SK-N-MC (cell line): ENCODE measurements around the gene ABCA3.

Experiments used
- EZH2 ChIP-seq: fragments of 200-600 bp; sonication (generic); IDR thresholded peaks from one replicate; pipeline ENCODE4 v1.6.1; 2017; ENCODE audit warnings: antibody characterized with exemption
- POLR2AphosphoS5 ChIP-seq: IDR thresholded peaks from 2 replicates; pipeline ENCODE4 v1.6.1; 2012; ENCODE audit warnings: mild to moderate bottlenecking, low read depth, low read length, borderline replicate concordance

- no peak for TF ChIP-seq POLR2AphosphoS5
- TF ChIP-seq EZH2, result no peak
Measured at GRCh38 chr16:2250652-2251295, 89.8 kb downstream of the ABCA3 start.
